HG02610 (cell line): ENCODE measurements around the gene DNMT3L.
"Not testable (repeated sequence)": the region's sequence is repeated elsewhere in the genome, so short reads cannot be mapped to it uniquely, and the experiment has no call there.

Experiments used
- ATAC-seq: cut with Tn5 transposase; IDR thresholded peaks from one replicate; pipeline ENCODE4 v1.9.1; 2021; ENCODE audit warnings: mild to moderate bottlenecking, moderate library complexity; ENCODE audit not compliant: unreplicated experiment

DNMT3L gene

DNA sequence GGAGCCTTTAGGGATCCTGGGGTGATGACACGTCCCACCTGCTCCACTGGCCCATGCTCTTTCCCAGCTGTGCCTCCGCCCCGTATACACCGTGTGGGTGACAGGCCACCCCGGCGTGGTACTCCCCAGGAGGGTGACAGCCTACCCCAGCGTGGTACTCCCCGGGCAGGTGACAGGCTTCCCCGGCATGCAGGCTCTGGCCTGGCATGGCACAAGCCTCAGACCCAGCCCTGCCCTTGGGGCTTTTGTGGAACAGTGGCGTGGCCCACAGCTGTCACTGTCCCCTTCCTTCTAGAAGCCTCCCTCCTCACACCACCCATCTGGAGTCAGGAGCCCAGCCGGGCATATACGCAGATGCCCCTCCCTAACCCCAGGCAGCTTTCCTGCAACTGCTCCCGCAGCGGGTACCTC, 33.5 kb upstream of the DNMT3L start:
- ATAC-seq: no peak

DNA sequence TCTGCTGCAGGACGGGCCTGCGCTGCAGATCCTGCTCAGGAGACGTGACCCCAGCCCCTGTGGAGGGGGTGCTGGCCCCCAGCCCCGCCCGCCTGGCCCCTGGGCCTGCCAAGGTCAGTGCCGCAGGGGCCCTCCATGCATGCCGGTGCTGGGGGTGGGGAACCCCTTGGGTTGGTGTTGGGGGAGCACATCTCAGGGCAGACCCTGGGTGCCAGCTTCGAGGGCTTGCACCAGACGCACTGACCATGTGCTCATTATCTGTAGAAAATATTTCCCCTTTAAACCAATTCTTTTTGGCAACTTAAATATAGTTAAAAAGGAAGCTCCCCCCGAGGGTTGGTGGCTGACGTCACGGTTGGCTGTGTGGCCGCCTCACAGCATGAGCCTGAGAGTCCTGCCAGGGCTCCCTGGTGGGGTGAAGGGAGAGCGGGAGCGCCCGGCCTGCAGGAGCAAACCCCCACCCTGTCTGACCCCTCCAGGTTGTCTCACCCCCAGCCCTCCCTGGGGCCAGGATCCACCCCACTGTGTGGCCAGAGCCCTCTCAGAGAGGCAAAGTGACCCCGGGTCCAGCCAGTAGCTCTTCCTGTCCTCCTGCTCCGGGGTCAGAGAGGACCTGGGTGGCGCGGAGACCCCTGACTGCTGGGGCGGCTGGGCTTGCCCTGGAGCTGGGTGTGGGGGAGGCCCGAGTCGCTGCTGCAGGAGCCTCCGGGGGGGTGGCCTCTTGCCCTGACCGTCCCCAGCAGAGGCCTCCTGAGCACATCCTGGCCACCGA, 32.9 kb upstream of the DNMT3L start:
- no peak for ATAC-seq

DNA sequence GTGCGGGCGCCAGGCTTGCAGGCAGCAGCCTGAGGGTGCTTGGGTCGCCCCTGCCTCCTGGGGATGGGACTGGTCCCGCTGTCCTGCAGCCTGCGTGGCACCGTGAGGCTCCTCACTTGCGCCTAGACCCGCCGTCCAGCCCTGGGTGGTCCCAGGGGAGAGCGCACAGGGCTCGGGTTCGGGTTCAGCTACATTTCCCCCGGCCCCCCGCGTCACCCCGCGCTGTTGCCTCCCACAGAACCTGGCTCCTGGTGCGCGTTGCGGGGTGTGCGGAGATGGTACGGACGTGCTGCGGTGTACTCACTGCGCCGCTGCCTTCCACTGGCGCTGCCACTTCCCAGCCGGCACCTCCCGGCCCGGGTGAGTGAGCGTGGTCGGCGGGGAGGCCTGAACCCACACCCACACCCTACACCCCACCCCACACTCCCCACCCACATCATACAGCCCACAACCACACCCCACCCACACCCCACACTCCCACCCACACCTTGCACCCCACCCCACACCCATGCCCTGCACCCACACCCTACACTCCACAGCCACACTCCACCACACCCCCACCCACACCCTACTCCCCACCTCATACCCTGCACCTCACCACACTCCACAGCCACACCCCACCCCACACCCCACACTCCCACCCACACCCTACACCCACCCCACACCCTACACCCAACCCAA, 32.0 kb upstream of the DNMT3L start:
- no peak for ATAC-seq

DNA sequence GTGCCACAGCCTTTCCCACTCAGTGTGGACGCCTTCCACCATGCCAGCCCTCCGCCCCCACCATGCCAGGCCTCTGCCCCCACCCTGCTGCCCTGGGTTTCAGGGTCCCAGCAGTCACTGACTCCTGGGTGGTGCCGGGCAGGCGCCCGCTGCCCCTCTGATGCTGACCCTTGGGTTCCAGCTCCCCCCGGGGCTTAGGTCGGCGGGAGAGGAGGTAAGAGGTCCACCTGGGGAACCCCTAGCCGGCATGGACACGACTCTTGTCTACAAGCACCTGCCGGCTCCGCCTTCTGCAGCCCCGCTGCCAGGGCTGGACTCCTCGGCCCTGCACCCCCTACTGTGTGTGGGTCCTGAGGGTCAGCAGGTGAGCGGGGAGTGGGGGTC, 31.1 kb upstream of the DNMT3L start:
- ATAC-seq: no peak

DNA sequence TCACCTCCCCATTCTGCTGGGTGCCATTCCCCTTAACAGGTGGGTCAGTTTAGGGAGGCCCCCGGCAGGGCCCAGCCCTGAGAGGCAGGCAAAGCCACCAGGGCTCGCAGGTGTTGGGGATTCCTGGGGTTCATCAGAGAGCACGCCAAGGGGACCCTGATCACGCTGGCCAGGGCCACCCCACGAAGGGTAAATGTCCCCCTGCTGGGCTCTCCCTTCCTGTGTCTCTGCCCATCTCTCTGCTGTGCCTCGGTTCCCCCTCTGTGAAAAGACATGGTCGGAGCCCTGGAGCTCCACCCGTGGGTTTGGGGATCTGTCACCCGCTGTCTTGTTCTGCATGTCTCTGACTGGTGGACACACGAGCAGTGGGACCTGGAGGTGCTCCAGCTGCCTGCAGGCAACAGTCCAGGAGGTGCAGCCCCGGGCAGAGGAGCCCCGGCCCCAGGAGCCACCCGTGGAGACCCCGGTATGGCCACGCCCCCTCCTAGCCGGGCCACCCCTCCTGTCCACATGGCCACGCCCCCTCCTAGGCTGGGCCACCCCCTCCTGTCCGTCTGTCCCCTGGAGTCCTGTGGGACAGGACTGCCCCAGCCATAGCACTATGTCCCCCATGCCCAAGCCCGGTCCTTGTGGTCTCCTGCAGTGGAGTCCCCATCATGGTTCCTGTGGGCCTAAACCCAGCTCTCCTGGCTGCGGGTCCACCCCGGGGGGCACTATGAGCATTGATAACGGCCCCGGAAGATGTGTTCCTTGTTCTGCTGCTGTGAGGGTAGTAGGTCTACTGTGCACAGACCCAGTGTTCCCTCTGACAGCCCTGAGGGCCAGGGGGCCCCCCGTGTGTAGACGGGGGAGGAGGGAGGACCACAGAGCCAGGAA, 30.5 kb upstream of the DNMT3L start:
- ATAC-seq: no peak

DNA sequence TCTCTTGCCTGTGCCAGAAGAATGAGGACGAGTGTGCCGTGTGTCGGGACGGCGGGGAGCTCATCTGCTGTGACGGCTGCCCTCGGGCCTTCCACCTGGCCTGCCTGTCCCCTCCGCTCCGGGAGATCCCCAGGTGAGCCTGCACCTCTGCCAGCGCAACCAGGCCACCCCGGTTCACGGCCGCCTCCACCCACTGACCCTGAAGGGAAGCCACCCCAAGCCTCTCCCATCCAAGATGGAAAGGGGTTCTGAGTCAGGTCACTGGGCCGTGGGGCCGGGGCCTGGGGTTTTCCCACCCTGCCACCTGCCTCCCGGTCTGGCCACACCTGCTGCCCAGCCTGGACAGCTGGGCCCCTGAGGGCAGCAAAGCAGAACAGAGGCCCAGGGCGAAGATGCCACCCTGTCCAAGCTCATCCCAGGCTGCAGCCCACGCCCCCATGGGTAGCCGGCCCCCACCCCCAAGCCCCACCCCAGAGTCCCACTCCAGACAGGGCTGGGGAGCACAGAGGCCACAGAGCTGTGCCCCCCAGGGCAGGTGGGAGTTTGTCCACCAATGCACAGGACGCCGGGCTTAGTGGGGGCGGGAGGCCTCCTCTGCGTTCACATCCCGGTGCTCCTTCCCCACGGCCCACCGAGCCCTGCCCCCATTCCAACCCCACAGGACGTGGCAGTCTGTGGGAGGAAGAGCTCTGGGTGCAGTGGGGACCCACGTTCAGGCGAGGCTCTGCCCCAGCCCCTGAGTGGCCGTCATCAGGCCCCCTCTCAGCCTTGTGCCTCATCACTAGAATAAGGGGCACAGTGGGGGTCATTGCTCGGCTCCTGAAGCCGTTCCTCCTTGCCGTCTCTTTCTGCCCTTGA, 29.6 kb upstream of the DNMT3L start:
- ATAC-seq: no peak

DNA sequence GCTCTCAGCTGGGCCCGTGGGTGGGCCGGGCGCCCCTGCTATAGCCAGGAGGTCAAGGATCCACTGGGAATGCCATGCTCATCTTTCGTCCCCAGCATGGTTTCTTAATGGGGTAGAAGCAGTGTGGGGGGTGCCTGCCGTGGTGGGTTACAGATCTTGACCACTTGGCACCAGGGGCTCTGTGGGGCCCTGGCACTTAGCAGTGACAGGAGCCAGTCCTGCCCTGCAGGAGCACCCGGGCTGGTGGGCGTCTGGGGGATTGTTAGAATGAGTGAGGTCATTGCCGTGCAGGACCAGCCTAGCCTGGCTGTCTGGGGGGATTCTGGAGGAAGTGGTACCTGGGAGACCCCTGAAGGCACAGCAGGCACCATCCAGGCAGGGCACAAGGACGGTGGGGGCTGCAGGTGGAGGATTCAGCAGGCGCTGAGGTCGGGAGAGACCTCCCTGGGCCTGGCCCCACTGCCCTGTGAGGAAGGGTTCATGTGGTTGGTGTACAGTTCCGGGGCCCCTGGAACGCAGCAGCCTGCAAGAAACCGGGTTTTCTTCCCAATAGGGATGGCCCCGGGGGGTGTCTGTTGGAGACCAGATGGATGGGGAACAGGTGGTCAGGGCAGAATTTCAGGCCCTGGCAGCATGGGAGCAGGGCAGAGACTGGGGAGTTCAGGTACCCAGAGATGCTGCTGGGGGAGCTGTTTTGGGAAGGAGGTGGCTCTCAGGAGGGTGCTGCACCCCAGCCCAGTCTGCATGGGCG, 28.8 kb upstream of the DNMT3L start:
- ATAC-seq: no peak

DNA sequence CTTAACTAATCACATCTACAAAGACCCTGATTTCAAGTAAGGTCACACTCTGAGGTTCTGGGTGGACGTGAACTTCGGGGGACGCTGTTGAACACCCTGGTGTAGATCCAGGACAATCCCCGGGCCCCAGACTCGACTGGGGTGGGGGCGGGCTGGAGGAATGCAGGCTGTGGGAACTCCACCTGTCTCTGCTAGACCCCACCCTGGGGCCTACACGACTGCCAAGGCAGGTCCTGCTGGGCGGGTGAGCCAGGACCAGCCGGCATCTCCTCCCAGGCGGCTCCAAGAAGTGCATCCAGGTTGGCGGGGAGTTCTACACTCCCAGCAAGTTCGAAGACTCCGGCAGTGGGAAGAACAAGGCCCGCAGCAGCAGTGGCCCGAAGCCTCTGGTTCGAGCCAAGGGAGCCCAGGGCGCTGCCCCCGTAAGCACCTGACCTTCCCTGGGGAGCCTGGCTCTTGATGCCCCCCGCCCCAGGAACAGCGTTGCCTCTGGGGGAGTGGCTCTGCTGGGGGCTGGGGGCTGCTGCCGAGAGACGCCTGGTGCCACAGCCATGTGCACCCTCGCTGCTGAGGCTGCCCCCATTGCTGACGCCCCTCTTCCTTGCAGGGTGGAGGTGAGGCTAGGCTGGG, 27.8 kb upstream of the DNMT3L start:
- ATAC-seq: no peak

DNA sequence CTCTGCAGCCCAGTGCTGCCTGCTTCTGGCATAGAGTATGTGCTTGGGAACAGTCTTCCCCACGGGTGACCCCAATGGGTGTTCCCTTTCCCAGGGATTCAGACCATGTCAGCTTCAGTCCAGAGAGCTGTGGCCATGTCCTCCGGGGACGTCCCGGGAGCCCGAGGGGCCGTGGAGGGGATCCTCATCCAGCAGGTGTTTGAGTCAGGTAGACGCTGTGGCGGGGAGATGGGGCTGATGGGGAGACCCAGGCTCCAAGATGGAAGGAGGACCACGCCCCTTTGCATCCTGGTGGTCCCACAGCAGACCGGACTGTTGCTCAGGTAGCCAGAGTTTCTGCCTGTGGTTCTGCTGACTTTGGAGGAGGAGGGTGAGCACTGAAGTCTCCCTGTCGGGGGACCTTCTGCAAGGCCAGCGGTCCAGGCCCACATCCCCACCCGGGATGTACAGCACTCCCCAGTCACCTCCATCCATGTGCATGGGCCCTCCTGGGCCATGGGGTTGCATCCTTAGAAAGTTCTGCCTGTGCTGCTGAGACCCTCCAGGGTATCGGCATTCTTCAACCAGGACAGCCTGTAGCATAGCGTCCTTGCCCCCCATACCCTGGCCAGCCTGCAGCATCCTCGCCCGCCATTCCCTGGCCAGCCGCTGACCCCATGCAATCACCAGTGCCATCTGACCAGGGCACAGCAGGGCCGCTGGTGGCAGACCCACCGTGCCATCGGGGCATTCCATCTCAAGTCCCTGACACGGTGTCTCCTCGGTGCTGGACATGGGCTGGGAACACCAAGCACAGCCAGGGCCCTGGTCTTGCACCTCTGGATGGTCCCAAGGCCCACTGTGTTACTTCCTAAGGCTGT, 26.8 kb upstream of the DNMT3L start:
- no peak for ATAC-seq

DNA sequence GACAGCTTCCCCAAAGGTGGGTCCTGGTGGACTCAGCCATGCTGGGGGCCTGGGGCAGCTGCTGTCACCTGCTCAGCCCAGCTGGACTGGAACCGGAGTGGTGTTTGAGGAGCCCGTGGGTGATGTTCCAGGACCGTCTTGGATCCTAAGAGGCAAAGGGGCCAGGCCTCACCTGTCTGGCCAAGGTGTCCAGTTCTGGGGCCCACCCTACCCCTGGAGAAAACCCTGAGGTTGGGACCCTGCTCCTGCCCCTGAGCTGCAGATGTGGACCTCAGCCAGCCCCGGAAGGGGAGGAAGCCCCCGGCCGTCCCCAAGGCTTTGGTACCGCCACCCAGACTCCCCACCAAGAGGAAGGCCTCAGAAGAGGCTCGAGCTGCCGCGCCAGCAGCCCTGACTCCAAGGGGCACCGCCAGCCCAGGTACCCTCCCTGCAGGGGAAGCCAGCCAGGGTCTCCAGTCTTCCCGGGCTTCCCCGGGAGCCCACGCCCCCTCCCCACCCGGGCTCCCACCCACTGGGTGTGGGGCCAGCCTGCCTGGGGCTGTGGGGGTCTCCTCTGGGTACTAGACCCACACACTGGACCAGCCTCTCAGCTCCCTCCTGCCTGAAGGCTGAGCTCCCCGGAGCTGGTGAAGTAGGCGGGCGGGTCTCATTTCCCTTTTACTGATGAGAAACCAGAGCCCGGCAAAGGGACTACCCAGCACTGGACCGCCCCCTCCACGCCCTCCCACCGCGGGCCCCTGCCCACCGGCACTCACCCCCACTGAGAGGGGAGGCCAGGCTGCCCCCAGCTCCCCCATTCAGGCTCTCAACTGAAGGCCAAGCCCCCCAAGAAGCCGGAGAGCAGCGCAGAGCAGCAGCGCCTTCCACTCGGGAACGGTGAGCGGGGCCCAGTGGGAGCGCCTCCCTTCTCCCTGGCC, 25.3 kb upstream of the DNMT3L start:
- no peak for ATAC-seq

DNA sequence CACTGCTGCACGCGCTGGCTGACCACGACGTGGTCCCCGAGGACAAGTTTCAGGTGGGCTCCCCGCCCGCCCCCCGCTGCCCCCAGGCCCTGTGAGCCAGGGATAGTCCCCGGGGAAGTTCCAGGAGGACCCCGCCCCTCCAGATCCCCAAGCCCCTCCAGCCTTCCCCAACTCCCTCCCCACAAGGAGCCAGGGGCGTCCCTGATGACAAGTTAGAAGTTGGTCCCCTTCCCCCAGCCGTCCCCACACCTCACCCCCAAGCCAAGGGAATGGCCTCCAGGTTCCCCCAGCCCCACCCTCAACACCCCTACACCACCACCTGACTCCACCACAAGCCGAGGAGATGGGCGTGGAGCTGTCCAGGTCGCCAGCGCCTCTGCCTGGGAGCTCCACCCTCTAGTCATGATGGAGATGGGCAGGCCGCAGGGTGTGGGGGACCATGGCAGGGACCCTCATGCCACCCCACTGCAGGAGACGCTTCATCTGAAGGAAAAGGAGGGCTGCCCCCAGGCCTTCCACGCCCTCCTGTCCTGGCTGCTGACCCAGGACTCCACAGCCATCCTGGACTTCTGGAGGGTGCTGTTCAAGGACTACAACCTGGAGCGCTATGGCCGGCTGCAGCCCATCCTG, 24.5 kb upstream of the DNMT3L start:
- ATAC-seq: no peak

DNA sequence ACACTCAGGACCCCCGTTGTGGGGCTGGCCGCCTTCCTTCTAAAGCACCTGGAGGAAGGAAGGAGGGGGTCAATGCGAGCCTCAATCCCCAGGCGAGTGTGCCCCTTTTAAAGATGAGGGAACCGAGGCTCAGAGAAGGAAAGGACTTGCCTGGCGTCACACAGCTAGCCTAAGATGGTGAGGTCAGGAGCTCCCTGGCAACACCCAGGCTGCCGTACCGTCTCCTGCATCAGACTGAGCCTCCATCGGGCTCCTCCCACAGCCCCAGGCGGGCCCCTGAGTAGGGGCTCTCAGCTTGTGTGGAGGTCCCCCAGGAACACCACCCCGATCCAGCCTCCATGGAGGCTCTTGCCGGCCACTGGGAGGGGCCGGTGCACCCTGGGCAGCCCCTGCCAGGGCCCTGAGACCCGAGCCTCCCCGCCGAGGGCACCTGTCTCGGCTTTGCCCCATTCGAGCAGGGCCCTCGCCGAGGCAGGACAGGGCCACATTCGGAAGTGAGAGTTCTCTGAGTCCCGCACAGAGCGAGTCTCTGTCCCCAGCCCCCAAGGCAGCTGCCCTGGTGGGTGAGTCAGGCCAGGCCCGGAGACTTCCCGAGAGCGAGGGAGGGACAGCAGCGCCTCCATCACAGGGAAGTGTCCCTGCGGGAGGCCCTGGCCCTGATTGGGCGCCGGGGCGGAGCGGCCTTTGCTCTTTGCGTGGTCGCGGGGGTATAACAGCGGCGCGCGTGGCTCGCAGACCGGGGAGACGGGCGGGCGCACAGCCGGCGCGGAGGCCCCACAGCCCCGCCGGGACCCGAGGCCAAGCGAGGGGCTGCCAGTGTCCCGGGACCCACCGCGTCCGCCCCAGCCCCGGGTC, 23.7 kb upstream of the DNMT3L start, which contains the start of gene AIRE:
Gene AIRE, plus strand, starts transcription at position 739 of the 855 bp plus-strand sequence. CDS start 131 bp downstream, outside the sequence.
- ATAC-seq: no peak

DNA sequence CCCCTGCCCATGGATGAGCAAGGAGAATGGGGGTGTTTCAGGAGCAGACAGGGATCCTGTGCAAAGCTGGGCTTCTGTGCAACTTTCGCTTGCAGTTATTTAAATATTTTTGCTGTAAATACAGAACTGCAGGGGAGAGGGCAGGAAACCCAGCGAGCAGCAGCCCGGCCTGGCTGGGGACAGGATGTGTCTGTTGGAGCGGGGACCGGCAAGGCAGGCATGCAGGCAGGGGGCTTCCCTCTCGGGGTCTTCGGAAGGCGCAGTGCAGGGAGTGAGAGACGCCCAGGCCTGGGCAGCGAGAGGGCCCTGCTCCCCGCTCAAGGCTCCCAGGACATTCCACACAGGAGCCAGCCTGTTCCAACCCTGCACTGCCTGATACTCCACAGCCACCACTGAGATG, 22.3 kb upstream of the DNMT3L start:
- no peak for ATAC-seq

DNA sequence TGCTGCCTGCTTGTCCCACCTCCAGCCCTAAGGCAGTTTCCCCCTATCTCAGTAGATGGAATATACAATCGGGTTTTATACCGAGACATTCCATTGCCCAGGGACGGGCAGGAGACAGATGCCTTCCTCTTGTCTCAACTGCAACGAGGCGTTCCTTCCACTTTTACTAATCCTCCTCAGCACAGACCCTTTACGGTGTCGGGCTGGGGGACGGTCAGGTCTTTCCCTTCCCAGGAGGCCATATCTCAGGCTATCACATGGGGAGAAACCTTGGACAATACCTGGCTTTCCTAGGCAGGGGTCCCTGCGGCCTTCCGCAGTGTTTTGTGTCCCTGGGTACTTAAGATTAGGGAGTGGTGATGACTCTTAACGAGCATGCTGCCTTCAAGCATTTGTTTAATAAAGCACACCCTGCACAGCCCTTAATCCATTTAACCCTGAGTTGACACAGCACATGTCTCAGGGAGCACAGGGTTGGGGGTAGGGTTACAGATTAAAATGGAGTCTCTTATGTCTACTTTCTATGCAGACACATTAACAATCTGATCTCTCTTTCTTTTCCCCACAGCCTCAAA, 21.6 kb upstream of the DNMT3L start:
- ATAC-seq: not testable (repeated sequence)

DNA sequence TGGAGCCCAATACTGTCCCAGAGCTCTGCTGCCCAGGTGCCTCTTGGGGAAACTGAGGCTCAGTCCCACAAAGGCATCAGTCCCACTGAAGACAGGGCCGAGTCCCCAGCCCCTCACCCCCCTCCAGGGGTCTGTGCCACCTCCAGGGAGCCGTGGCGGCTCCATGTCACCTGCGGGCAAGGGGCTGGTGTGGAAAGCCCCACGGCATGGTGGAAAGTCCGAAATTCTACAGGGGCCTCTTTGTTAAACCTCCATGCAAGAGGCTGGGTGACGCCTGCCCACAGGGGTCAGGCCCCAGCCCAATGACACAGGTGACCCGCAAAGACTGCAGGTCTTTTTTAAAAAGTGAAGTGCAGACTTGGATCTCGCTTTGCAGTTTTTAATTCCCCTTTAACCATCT, 20.7 kb upstream of the DNMT3L start:
- ATAC-seq: no peak

DNA sequence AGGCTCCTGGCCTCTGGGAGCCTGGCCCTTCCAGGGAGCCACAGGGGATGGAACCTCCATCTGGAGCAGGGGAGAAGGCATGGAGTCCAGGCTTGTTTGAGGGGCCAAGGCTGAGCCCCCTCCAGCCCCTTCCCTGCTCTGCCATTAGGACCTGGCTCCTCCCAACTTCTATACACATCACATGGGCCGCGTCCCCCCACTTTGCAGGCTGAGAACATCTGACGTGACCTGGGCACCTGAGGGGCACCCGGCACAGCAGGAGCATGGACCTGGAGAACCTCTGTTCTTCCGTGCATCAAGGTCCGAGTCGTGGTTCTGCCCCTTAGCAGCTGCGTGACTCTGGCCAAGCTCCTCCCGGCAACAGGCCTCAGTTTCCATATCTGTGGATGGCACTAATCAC, 20.1 kb upstream of the DNMT3L start:
- ATAC-seq: no peak
